HTR-8/SVneo (cell line): ENCODE data around the gene PATJ.
"Not testable (repeated sequence)": the region's sequence is repeated elsewhere in the genome, so short reads cannot be mapped to it uniquely, and the experiment has no call there.

Experiments
- DNase-seq: peaks from one replicate; pipeline ENCODE4 v3.0.0; 2011; ENCODE audit warnings: low spot score, mixed read lengths; ENCODE audit not compliant: insufficient read length
- FAIRE-seq: peaks from 2 replicates; lab custom pipeline; 2011; peaks lifted over from hg19 to GRCh38; lab: Jason Lieb, UNC

The PATJ gene, protein sequence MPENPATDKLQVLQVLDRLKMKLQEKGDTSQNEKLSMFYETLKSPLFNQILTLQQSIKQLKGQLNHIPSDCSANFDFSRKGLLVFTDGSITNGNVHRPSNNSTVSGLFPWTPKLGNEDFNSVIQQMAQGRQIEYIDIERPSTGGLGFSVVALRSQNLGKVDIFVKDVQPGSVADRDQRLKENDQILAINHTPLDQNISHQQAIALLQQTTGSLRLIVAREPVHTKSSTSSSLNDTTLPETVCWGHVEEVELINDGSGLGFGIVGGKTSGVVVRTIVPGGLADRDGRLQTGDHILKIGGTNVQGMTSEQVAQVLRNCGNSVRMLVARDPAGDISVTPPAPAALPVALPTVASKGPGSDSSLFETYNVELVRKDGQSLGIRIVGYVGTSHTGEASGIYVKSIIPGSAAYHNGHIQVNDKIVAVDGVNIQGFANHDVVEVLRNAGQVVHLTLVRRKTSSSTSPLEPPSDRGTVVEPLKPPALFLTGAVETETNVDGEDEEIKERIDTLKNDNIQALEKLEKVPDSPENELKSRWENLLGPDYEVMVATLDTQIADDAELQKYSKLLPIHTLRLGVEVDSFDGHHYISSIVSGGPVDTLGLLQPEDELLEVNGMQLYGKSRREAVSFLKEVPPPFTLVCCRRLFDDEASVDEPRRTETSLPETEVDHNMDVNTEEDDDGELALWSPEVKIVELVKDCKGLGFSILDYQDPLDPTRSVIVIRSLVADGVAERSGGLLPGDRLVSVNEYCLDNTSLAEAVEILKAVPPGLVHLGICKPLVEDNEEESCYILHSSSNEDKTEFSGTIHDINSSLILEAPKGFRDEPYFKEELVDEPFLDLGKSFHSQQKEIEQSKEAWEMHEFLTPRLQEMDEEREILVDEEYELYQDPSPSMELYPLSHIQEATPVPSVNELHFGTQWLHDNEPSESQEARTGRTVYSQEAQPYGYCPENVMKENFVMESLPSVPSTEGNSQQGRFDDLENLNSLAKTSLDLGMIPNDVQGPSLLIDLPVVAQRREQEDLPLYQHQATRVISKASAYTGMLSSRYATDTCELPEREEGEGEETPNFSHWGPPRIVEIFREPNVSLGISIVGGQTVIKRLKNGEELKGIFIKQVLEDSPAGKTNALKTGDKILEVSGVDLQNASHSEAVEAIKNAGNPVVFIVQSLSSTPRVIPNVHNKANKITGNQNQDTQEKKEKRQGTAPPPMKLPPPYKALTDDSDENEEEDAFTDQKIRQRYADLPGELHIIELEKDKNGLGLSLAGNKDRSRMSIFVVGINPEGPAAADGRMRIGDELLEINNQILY (N-terminal part only)

GRCh38 chr1:61741711-61742619 lies at the start of gene PATJ:
TSS of gene PATJ (plus strand) at chr1:61742480. CDS start at chr1:61762893, 20,413 bp downstream.
- DNase-seq, result peak; percentile 61
- no peak for FAIRE-seq

GRCh38 chr1:61699911-61700851 lies 42.1 kb upstream of the PATJ start:
- FAIRE-seq, result no peak

DNA sequence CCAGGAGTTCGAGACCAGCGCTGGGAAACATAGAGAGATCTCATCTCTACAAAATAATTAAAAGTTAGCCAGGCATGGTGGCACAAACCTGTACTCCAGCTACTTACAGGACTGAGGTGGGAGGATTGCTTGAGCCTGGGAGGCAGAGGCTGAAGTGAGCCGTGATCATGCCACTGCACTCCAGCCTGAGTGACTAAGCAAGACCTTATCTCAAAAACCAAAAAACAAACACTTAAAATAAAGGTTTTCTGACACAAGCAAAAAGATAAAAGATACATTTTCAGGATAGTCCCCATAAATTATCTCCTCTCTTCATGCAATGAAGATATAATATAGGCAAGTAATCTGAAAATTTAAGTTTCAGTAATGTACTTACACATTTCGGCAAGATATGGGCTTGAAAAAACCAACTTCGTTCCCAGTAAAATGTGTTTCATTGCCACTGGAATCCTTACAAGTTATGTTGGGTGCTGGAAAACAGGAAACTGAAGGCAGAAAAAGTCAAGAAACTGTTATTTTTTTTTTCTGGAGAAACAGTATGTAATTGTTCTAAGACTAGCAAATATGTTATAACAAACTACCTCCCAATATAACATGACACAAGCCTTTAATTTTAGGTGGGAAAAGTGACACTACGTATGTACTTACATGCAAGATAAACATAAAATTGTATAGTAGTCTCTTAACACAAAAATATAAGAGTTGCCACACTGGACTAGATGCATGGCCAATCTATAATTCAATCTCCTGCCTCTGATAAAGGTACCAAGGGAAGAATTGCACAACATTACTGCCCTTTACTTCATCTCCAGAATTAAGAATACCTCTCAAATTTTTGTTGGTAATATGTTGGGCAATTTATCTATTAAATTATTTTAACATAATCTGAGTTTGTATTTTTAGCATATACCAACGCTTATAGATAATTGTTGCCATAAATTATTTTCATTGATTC lies 33.0 kb upstream of the PATJ start:
- DNase-seq, result no peak
- FAIRE-seq, result no peak

More at GRCh38 chr1:61699911-61700851, 42.1 kb upstream of the PATJ start:
- no peak for DNase-seq

- FAIRE-seq (no peak), DNase-seq (no peak)
Measured at GRCh38 chr1:61709908-61710289, 32.4 kb upstream of the PATJ start.

DNA sequence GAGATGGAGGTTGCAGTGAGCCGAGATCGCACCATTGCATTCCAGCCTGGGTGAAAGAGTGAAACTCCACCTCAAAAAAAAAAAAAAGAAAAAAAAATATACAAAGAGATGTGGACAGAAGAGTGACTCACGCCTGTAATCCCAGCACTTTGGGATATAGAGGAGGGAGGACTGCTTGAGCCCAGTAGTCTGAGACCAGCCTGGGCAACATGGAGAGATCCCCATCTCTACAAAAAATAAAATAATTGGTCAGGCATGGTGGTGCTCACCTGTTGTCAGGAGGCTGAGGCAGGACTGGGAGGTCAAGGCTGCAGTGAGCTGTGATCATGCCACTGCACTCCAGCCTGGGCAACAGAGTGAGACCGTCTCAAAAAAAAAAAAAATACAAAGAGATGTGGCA lies 31.0 kb upstream of the PATJ start:
- not testable (repeated sequence) for FAIRE-seq, DNase-seq

GRCh38 chr1:61711969-61712368 lies 30.3 kb upstream of the PATJ start:
- no peak for DNase-seq
- FAIRE-seq, result no peak

DNA sequence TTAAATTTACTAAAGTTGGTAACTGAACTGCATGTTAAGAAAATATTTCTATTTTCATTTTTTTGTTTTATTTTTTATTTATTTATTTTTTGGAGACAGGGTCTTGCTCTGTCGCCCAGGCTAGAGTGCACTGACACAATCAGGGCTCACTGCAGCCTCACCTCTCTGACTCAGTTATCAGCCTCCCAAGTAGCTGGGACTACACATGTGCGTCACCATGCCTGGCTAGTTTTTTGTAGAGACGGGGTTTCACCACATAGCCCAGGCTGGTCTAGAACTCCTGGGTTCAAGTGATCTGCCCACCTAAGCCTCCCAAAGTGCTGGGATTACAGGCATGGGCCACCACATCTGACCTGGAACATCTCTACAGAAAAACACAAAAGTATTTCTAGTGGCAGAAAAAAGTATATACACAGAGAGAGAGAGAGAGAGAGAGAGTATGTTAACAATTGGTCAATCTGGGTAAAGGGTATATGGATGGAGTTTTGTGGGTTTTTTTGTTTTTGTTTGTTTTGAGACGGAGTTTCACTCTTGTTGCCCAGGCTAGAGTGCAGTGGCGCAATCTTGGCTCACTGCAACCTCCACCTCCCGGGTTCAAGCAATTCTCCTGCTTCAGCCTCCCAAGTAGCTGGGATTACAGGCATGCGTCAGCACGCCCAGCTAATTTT lies 23.1 kb upstream of the PATJ start:
- not testable (repeated sequence) for FAIRE-seq

GRCh38 chr1:61724506-61724812 lies 17.8 kb upstream of the PATJ start:
- no peak for FAIRE-seq

More for the DNA sequence above, 23.1 kb upstream of the PATJ start:
- not testable (repeated sequence) for DNase-seq

DNA sequence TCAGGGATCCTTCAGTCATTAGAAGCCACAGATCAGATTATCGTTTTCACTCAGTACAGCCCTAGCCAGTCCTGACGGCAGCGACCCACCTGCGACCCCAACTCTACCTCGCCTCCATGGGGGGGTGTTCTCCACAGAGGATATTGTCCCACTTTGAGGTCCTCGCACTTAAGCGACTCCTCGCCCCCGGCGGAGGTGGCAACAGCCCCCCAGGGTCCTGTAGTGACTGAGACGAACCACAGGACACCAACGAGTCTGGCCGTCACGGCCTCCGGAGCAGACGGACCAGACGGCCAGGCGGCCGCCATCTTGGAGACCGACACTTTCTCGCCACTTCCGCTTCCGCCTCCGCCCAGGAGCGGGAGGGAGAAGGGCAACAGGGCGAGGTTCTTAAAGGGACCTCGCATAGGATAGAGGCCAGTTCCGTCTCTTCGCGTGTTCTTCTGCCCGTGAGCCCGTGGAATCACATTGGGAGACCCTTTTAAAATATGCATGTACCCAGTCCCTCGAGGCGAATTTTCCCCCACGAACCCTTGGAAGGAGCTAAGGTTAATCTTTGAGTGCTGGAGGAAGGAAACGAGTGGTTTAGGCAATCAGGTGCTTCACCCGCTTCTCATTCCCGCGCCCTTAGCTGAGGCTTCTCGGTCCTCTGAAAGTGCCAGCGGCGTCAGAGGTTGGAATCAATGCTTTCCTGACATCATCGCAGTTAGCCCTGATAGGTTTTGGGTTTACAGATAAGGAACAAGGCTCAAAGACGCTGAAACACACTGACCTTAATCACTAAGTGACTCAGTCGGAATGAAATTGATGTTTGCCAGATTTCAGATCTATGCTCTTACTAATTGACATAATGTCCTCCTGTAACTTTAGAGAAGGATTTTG lies 17.2 kb upstream of the PATJ start, which contains the start of gene TM2D1:
Gene TM2D1, minus strand, starts transcription at position 329 of the 882 bp plus-strand sequence. Its CDS starts 21 bp downstream, at position 308.
- DNase-seq (peak; percentile 80), FAIRE-seq (peak; percentile 80)

More at GRCh38 chr1:61724506-61724812, 17.8 kb upstream of the PATJ start:
- DNase-seq, result no peak

DNA sequence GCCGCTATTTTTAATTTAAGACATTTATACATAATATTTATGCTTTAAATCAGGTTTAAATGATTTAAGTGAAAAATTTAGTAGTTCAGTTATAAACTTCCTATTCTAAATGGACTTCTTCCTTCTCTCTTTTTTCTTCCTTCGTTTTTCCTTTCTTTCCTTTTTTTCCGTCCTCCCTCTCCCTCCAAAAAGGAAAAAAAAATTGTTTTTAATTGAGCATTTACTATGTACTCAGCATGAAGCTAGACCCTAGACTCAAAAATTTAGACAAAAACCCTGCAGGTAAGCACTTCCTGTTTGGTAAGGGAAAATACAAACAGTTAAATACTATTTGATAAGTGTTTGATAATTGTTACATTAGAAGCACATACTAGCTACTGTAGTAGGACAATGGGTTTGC lies 14.7 kb upstream of the PATJ start:
- FAIRE-seq (no peak), DNase-seq (no peak)

GRCh38 chr1:61730679-61731078 lies 11.6 kb upstream of the PATJ start:
- not testable (repeated sequence) for FAIRE-seq

DNA sequence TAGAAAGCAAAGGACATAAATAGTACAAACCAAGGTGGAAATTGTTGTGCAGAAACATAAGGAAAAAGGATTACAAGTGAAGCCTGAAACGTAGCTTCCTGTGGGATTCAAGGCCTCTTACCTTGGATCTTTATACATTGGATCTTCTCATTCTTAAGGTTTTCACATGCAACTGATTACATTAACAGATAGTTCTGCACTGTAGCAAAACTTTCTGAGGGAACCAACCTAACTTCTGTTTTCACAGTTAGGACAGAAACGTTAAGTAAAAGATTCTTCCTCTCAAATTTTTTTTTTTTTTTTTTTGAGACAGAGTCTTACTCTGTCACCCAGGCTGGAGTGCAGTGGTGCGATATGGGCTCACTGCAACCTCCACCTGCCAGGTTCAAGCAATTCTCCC lies 9.6 kb upstream of the PATJ start:
- FAIRE-seq (no peak), DNase-seq (no peak)

More at GRCh38 chr1:61730679-61731078, 11.6 kb upstream of the PATJ start:
- not testable (repeated sequence) for DNase-seq

- DNase-seq, result no peak
- no peak for FAIRE-seq
Measured at GRCh38 chr1:61740751-61741700, 1.3 kb upstream of the PATJ start.
